Activated T-cell treated with anti-CD3 and anti-CD28 coated beads for 24 hours (primary cell): ENCODE data around the gene MFRP.
"Not testable (repeated sequence)": the region's sequence is repeated elsewhere in the genome, so short reads cannot be mapped to it uniquely, and the experiment has no call there.

Experiments
- DNase-seq: peaks from one replicate; pipeline ENCODE4 v3.0.0-alpha.2; 2020; ENCODE audit warnings: low read depth

MFRP gene

GRCh38 chr11:119346605-119347004 is at the start of gene MFRP:
Gene MFRP, minus strand, starts transcription at chr11:119346705. Its CDS starts 192 bp downstream, at chr11:119346513.
- DNase-seq: no peak

GRCh38 chr11:119391275-119391674 is 44.8 kb upstream of the MFRP start:
- DNase-seq: no peak

DNA sequence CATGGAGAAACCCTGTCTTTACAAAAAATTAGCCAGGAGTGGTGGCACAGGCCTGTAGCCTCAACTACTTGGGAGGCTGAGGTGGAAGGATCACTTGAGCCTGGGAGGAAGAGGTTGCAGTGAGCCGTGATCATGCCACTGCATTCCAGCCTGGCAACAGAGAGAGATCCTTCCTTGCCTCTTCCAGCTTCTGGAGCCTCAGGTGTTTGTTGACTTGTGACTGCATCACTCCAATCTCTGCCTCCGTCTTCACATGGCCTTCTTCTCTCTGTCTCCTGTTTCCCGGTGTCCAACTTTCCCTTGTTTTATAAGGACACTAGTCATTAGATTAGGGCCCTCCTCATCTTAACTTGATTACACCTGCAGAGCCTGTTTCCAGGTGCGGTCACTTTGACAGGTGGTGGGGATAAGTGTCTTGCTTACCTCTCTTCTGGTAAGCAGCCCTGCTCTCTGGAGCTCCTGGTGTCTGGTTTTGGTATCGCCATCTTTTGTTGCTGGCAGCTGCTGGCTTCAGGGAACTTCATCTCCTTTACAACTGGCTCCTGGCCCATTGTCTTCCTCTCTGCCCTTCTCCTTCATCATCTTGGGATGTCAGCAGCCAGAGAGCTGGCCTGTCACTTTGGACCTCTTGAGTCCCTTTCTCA is 43.2 kb upstream of the MFRP start:
- DNase-seq: no peak

GRCh38 chr11:119388103-119388502 is 41.6 kb upstream of the MFRP start:
- no peak for DNase-seq

DNA sequence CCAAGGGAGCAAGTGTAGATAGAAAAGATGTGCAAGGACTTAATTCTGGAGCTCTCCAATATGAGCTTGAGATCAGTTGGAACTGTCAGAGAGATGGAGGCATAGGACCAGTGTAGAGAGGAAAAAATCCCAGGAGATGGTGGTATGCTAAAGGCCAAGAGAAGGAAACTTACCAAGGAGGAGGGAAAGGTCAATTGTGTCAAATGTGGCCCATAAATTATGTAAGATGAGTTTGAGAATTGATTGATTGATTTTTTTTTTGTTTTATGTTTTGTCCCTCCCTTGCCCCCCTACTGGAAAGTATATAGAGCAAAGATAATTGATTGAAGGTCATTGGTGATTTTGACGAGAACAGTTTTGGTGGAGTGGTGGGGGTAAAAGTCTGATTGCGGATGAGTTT is 37.8 kb upstream of the MFRP start:
- DNase-seq: no peak

DNA sequence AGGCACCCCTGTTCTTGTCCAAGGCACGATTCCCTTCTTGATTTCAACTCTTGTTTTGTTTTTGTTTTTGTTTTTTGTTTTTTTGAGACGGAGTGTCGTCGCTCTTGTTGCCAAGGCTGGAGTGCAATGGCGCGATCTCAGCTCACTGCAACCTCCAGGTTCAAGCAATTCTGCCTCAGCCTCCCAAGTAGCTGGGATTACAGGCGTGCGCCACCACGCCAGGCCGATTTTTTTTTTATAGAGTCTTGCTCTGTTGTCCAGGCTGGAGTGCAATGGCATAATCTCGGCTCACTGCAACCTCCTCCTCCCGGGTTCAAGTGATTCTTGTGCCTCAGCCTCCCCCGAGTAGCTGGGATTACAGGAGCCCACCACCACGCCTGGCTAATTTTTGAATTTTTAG is 36.0 kb upstream of the MFRP start:
- not testable (repeated sequence) for DNase-seq

- DNase-seq: no peak
Measured at GRCh38 chr11:119382101-119382500, 35.6 kb upstream of the MFRP start.

- DNase-seq: peak; percentile 97
Measured at GRCh38 chr11:119381181-119381988, 34.9 kb upstream of the MFRP start, which contains the start of gene USP2. Gene USP2, minus strand, starts transcription at chr11:119381690. Its CDS starts 8,210 bp downstream, at chr11:119373480.

DNA sequence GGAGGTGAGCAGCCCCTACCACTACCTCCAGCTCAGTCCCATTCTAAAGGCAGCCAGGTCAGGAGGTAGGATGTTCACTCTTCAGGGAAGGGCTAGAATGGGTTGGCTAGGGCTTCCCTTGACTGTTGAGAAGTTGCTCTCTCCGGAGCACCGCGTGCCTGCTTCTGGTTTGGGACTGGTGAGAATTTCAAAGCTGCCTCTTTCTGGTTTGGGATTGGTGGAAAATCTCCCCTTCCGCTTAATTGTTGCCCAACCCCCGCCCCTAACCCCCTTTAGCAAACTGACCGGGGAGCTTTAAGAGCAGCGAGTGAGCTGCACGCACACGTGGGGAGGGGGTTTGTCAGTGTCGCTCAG is 34.3 kb upstream of the MFRP start:
- no peak for DNase-seq

- DNase-seq: no peak
Measured at GRCh38 chr11:119380160-119380826, 33.8 kb upstream of the MFRP start.

- no peak for DNase-seq
Measured at GRCh38 chr11:119378851-119379465, 32.5 kb upstream of the MFRP start.

GRCh38 chr11:119377961-119378667 is 31.6 kb upstream of the MFRP start:
- DNase-seq: no peak

GRCh38 chr11:119377112-119377901 is 30.8 kb upstream of the MFRP start:
- DNase-seq: no peak

DNA sequence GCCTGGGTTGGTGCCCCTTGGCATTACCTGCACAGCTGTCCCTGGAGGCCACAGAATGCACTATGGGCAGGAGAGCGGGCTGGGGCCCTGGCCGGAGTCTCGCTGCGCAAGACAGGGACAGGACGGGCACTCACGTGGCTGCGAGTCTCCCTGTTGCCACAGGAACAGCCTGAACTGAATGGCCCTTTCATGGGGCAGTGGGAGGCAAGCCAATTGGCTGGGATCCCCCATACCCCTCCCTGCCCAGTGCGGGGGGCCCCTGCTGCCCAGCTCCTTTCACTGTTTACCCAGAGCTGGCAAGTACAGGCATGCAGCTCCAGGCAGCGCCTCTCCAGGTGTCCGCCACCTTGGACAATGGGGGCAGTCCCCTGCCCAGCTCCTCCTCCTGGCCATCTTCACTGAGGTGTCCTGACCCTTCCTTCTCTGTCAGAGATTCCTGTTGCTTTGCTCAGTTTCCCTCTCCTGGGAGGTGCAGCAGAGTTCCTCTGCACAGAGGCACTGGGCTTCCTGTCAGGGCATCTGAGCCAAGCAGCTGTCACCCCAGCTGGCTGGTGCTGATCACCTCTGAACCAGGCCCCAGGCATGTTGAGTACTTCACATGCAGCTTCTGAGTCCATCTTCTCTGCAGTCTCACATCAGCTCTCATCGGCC is 29.8 kb upstream of the MFRP start:
- DNase-seq: no peak

GRCh38 chr11:119375337-119376196 is 29.1 kb upstream of the MFRP start:
- DNase-seq: no peak

DNA sequence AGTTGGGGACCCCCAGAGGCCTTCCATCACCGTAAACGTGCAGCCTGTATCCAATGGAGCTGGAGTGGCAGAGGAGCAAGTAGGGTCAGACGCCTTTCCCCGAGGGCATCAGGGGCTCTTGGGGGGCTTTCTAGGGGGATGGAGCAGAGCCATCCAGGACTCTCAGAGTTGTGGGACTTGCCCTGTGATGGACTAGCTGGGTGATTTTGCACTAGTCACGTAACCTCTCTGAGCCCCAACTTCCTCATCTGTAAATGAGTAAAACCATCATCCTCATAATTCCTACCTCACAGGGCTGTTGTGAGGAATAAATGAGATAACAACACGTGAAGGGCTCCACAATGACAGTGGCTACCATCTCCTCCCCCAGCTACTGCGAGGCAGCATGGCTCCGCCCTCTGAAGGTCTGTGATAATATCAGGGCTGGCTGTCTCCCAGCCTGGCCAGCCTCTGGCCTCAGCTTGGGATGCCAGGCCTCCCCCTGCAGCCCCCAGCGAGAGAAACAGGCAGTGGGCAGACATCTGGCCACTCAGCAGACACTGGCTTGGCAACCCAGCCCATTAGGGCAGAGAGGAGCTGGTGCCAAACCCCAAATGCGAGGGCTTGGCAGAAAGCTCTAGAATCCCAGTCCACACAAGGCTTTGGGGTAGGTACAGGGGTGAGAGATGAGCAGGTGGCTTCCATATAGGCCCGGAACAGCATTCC is 28.3 kb upstream of the MFRP start:
- DNase-seq: no peak

DNA sequence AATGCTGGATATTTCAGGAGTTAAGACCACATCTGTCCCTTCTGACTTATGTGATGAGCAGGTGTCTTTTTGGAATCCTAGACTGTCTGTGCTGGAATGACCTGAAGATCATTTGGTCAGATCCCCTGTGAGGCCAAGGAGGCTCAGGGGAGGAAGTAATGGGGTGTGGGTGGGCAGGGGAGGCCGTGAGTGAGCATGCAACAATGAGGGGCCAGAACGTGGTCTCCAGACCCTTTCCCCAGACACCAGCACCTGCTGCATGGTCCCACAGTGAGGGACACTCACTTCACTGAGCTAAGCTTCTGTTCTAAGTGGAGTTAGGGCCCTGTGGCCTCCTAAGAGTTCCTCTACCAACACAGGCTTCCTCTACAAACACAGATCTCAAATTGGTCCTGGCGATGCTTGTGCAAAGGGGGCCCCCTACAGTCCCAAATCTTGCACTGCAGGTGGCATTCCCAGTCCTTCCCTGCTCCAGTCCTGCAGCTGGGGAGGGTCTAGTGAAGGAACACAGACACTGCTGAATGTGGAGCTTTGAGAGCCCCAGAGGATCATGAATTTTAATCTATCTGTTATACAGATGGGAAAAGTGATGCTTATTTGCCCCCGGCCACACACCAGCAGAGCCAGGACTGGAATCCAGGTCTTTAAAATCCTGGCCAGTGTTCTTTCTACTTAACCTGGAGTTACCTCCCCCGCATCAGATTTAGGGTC is 27.6 kb upstream of the MFRP start:
- no peak for DNase-seq
